Uterus (tissue), 2 donors: ENCODE results near the gene TM4SF20.

Experiments used
- CTCF ChIP-seq, 4 experiments: fragments of 200-600 bp in 2 of 4; fragments of 450-650 bp in 2 of 4; sonication (generic) in 2 of 4; IDR thresholded peaks; one replicate each; pipeline ENCODE4 v1.5.1; 2016 to 2019; ENCODE audit warnings: antibody characterized with exemption in 4 of 4, mild to moderate bottlenecking in 2 of 4, moderate library complexity in 1 of 4
- POLR2A ChIP-seq, 2 donors: fragments of 450-650 bp; IDR thresholded peaks; one replicate each; pipeline ENCODE4 v1.6.1; 2016; ENCODE audit warnings: antibody characterized with exemption in 2 of 2, mild to moderate bottlenecking in 1 of 2, moderate library complexity in 1 of 2

GRCh38 chr2:227368574-227368973 lies 10.5 kb downstream of the TM4SF20 start:
- TF ChIP-seq CTCF (IDR thresholded peaks at IDR 0.05) (no peak), POLR2A (IDR thresholded peaks at IDR 0.05) (no peak)
